ENCODE data around the gene TBC1D4. TPM values are rescaled to one million over a fixed set of nuclear protein-coding genes. Genes with fewer than 3 reads are reported as not detected.

The TBC1D4 gene
- total and polyA plus RNA-seq, 9 donors: 26.2 to 91.3 (median 52.6) TPM

DNA sequence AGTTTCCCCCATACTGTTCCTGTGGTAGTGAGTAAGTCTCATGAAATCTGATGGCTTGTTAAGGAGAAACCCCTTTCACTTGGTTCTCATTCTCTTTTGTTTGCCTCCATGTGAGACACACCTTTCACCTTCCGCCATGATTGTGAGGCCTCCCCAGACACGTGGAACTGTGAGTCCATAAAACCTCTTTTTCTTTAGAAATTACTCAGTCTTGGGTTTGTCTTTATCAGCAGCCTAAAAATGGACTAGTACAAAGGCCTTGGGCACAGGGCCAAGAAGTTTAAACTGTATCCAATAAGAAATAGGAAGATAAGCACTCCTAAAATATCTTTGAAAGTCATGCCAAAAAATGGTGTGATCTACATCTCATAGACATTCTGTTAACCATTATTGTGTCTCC lies 176.9 kb downstream of the TBC1D4 start:
- H3K4me3 ChIP-seq: no peak overlapping the region
- no peak for TF ChIP-seq EP300 (IDR thresholded peaks at IDR 0.05)
- TF ChIP-seq CTCF (IDR thresholded peaks at IDR 0.05): no peak
- TF ChIP-seq POLR2A (IDR thresholded peaks at IDR 0.05): no peak
- H3K27me3 ChIP-seq: no peaks in the 10 kb centered on the region
- 26 to 36% (median 28%) methylated on average over 2 of the region's 2 CpGs for WGBS, 3 donors
- peaks cover 23% of the 10 kb centered on the region for H3K4me1 ChIP-seq (ENCODE audit: insufficient read depth)
- intact Hi-C loops (cut with DNase I): loop anchor here in 1 of 4 donors (10.0 kb wide), 1 partner anchor 180 kb away; the partner anchor contains the start of gene TBC1D4
- no peaks in the 10 kb centered on the region for H3K36me3 ChIP-seq
- peak in 3 of 5 donors; percentile 58 to 79 (median 71) for DNase-seq
- H3K9me3 ChIP-seq: no peaks in the 10 kb centered on the region
- peak overlapping the region in 1 of 2 donors; percentile 67 for H3K27ac ChIP-seq

GRCh38 chr13:75303263-75303662 lies 178.7 kb downstream of the TBC1D4 start:
- Histone ChIP-seq H3K4me1 (ENCODE audit: insufficient read depth) (peaks cover 23% of the 10 kb centered on the region), H3K4me3 (no peak overlapping the region), H3K27me3 (no peaks in the 10 kb centered on the region), H3K27ac (peak overlapping the region in 1 of 2 donors; percentile 70), H3K36me3 (no peaks in the 10 kb centered on the region), H3K9me3 (no peaks in the 10 kb centered on the region)
- TF ChIP-seq POLR2A (IDR thresholded peaks at IDR 0.05) (no peak), EP300 (IDR thresholded peaks at IDR 0.05) (no peak), CTCF (IDR thresholded peaks at IDR 0.05) (no peak)
- no peak for DNase-seq
- intact Hi-C loops (cut with DNase I): loop anchor here in 1 of 4 donors (10.0 kb wide), 1 partner anchor 182 kb away; the partner anchor contains the start of gene TBC1D4
- WGBS, 3 donors: 11 to 30% (median 23%) methylated on average over 4 of the region's 4 CpGs

GRCh38 chr13:75302071-75302698 lies 179.8 kb downstream of the TBC1D4 start:
- H3K27ac ChIP-seq: peak overlapping the region in 1 of 2 donors; percentile 70
- DNase-seq: no peak
- intact Hi-C loops (cut with DNase I): loop anchor here in 1 of 4 donors (10.0 kb wide), 1 partner anchor 183 kb away; the partner anchor contains the start of gene TBC1D4
- no peaks in the 10 kb centered on the region for H3K36me3 ChIP-seq
- peaks cover 23% of the 10 kb centered on the region for H3K4me1 ChIP-seq (ENCODE audit: insufficient read depth)
- WGBS, 3 donors: 19 to 37% (median 20%) methylated on average over 10 of the region's 10 CpGs
- no peaks in the 10 kb centered on the region for H3K9me3 ChIP-seq
- no peaks in the 10 kb centered on the region for H3K27me3 ChIP-seq
- H3K4me3 ChIP-seq: no peak overlapping the region
- TF ChIP-seq POLR2A (IDR thresholded peaks at IDR 0.05) (no peak), EP300 (IDR thresholded peaks at IDR 0.05) (no peak), CTCF (IDR thresholded peaks at IDR 0.05) (no peak)

DNA sequence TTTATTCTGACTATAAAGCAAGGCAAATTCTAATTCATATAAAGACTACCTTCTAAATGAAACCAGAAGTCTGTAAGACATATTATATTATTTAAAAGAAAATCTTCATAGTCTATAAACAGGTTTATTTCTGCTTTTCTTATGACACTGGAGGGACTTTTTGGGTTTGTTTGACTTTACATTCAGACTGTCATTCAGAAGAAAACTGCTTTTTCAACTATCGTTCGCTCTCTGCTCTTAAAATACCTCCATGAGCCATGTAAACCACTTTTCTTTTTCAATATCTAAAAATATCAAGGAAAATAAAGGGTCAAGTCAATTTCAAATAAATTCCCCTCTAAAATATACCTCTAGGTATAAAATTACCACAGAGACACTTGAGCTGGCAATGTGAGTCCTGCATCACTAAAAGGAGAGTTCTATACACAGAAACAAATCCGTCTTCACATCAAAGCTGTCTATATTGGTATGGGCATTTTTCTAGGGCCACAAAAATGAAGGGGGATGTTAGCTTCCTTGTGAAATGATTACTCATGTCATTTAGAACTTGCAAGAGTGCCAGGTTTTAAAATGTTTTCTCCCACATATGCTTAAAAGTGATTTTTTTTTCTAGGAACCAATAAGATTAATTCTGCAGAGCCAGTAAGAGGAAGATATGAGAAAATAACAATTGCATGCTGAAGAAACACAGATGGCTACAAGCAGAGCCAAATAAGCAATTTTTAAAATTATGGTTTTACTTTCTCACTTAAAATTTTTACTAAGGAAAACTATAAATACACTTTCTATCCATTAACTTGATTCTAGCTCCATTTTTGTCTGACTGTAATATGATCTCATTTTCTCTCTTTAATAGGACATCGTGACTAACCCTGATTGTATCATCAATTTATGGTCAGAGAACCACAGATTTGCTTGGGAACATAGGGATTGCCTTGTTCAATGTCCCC lies 181.8 kb downstream of the TBC1D4 start:
- no peak overlapping the region for H3K4me3 ChIP-seq
- TF ChIP-seq CTCF (IDR thresholded peaks at IDR 0.05): no peak
- TF ChIP-seq EP300 (IDR thresholded peaks at IDR 0.05): no peak
- H3K36me3 ChIP-seq: no peaks in the 10 kb centered on the region
- H3K27ac ChIP-seq: peak overlapping the region in 1 of 2 donors; percentile 41
- no peaks in the 10 kb centered on the region for H3K9me3 ChIP-seq
- intact Hi-C loops (cut with DNase I): loop anchor here in 2 of 4 donors (10.0 kb wide), 1 partner anchor 185 kb away; the partner anchor contains the start of gene TBC1D4 (in 2 of the 2)
- WGBS, 3 donors: 48 to 53% (median 48%) methylated on average over 4 of the region's 4 CpGs
- no peaks in the 10 kb centered on the region for H3K27me3 ChIP-seq
- H3K4me1 ChIP-seq (ENCODE audit: insufficient read depth): peaks cover 21% of the 10 kb centered on the region
- no peak for DNase-seq
